IPS-20b (cell line): ENCODE measurements around the gene VOPP1.

Experiments
- H3K27ac ChIP-seq: one replicate; pipeline ENCODE4 v1.5.1; 2013; ENCODE audit warnings: low read length
- H3K27me3 ChIP-seq: 2 replicates; pipeline ENCODE4 v1.6.1; 2013; ENCODE audit warnings: mild to moderate bottlenecking, low read length, inconsistent platforms; ENCODE audit not compliant: insufficient read depth
- H3K36me3 ChIP-seq: 2 replicates; pipeline ENCODE4 v1.6.1; 2013; ENCODE audit warnings: low read depth, mild to moderate bottlenecking, inconsistent platforms, low read length, moderate library complexity; ENCODE audit not compliant: insufficient read depth
- H3K4me1 ChIP-seq: 2 replicates; pipeline ENCODE4 v1.6.1; 2013; ENCODE audit warnings: mild to moderate bottlenecking, control low read depth, inconsistent platforms, low read length, moderate library complexity; ENCODE audit not compliant: insufficient read depth
- H3K4me3 ChIP-seq: 2 replicates; pipeline ENCODE4 v1.5.1; 2013; ENCODE audit warnings: mild to moderate bottlenecking, low read length, inconsistent platforms
- H3K9ac ChIP-seq: 2 replicates; pipeline ENCODE4 v1.6.1; 2013; ENCODE audit warnings: low read depth, mild to moderate bottlenecking, inconsistent platforms, low read length, moderate library complexity
- H3K9me3 ChIP-seq: 2 replicates; pipeline ENCODE4 v1.6.1; 2013; ENCODE audit warnings: mild to moderate bottlenecking, low read depth, low read length, inconsistent platforms; ENCODE audit not compliant: insufficient read depth

Gene VOPP1

DNA sequence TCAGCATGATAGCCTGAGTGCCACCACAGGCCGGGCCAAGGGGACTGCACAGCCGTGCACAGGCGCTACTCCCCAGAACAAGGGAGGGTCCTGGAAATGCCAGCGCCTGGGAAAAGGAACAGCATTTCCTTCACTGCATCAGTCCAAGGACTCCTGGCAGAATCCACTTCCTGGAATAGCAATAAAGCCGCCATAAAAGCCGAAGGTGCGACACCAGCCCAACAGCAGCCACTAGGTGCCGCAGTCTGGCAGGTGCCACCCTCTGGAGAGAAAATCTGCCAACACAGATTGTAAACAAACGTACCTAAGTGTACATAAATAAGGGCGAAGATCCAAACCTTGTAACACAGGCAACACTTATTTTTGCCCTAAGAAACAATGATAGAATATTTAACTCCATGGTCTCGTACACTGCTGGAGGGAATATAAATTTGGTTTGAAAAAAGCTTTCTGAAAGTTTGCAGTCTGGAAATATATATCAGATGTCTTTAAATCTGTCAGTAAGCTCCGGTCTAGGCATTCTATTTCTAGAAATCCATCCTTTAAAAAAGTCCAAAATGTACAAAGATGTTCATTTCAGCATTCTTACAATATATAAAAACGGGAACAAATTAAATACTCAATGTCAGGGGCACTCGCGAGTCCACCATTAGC is 22.2 kb downstream of the VOPP1 start:
- Histone ChIP-seq H3K9ac (no peak overlapping the region), H3K4me3 (no peak overlapping the region), H3K36me3 (no peaks in the 10 kb centered on the region), H3K27ac (no peak overlapping the region), H3K4me1 (peaks cover 48% of the 10 kb centered on the region), H3K9me3 (no peaks in the 10 kb centered on the region), H3K27me3 (no peaks in the 10 kb centered on the region)

DNA sequence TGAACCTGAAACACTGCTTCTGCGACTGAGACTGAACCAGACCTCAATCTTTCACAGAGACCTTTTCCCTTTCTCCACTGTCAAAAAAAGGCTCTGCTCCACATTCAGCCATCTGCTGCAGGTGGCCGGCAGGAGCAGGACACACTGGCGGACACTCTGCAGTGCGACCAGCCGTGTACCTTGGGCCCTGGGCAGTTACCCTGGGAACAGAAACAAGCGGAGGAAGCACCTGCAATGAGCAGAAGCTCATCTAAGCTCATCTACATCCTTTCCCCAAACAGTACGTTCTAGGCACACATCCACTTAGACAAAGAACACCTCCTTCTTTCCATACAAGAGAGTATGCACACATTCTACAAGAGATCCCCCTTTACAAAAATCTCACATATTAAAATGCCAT is 22.8 kb downstream of the VOPP1 start:
- Histone ChIP-seq H3K36me3 (no peaks in the 10 kb centered on the region), H3K27ac (no peak overlapping the region), H3K27me3 (no peaks in the 10 kb centered on the region), H3K4me1 (peaks cover 42% of the 10 kb centered on the region), H3K9ac (no peak overlapping the region), H3K9me3 (no peaks in the 10 kb centered on the region), H3K4me3 (no peak overlapping the region)

DNA sequence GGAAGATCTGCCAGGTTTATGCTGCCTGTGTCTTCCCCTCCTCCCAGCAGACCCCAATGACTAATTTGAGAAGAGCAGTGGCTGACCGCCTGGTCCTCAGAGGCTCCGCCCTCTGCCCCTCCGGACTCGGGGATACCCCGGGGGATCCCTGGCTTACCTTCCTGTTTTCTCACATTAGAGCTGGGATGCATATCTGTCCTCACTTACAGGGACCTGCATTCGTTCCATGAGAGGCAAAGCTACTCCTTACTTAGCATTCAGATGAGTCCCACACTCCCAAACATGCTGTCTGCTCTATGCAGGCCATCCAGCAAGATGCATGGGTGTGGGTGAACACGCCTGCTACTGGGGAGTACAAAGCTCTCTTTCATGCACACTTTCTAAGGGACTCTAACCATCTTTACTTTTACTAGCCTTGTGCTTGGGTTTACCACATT is 24.0 kb downstream of the VOPP1 start:
- no peaks in the 10 kb centered on the region for H3K9me3 ChIP-seq
- H3K36me3 ChIP-seq, result no peaks in the 10 kb centered on the region
- H3K27me3 ChIP-seq, result no peaks in the 10 kb centered on the region
- no peak overlapping the region for H3K9ac ChIP-seq
- no peak overlapping the region for H3K4me3 ChIP-seq
- no peak overlapping the region for H3K27ac ChIP-seq
- H3K4me1 ChIP-seq, result peaks cover 32% of the 10 kb centered on the region

DNA sequence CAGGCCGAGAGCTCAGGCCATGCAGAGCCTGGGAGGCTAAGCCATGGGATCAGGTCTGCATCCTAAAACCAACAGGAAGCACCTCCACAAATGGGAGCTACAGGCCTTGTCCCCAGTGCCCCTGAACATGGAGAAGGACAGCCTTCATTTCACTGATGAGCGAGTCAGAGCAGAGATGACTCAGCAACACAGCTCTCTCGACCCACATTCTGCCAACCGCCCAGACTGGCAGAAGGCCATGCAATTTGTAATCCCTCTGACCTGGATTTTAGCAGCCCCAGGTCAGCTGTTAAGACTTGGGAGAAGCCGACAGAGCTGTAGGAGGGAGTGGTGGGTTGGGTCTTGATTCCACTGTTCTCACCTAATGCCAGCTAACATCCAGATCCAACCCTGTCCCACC is 25.5 kb downstream of the VOPP1 start:
- Histone ChIP-seq H3K27ac (no peak overlapping the region), H3K4me3 (no peak overlapping the region), H3K9me3 (no peaks in the 10 kb centered on the region), H3K36me3 (no peaks in the 10 kb centered on the region), H3K4me1 (peaks cover 32% of the 10 kb centered on the region), H3K27me3 (no peaks in the 10 kb centered on the region), H3K9ac (no peak overlapping the region)

DNA sequence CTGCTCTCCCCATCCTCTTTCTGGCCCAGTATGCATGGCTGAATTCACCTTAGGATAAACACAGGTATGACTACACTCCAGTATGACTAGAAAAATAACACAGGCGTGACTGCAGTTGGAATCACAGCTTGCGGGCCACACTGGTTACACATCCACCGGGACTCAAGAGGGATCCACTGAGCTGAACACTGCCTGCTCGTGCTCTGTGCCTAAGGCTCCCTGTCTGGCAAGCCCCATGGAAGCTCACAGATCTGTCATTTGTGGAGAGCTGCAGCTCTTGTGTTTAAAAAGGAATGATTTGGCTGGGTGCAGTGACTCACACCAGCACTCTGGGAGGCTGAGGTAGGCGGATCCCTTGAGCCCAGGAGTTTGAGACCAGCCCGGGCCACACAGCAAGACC is 26.8 kb downstream of the VOPP1 start:
- no peak overlapping the region for H3K9ac ChIP-seq
- no peaks in the 10 kb centered on the region for H3K36me3 ChIP-seq
- H3K4me1 ChIP-seq, result peaks cover 43% of the 10 kb centered on the region
- H3K4me3 ChIP-seq, result no peak overlapping the region
- H3K27ac ChIP-seq, result no peak overlapping the region
- no peaks in the 10 kb centered on the region for H3K9me3 ChIP-seq
- H3K27me3 ChIP-seq, result no peaks in the 10 kb centered on the region

DNA sequence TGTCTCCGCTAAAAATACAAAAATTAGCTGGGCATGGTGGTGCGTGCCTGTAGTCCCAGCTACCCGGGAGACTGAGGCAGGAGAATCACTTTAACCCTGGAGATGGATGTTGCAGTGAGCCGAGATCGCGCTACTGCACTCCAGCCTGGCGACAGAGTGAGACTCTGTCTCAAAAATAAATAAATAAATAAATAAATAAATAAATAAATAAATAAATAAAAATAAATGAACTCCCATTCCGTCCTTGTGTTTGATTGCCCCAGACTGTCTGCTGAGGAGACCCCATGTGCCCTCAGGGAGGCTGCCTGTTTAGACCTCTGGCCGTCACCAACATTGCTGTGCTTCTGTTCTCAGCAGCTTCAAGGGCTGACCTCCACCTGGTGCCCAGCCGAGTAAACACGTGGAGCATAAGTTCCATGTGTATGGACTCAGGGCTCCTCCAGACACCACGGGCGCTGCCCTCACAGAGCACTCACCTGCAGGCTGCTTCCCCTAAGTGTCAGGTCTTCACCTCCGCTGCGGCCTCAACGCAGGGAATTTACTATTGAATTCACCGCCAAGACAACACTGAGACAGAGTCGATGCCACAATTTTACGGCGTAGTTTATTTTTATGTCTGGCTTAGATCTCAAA is 32.0 kb downstream of the VOPP1 start:
- Histone ChIP-seq H3K4me1 (peaks cover 38% of the 10 kb centered on the region), H3K27ac (no peak overlapping the region), H3K9ac (no peak overlapping the region), H3K36me3 (no peaks in the 10 kb centered on the region), H3K4me3 (no peak overlapping the region), H3K27me3 (no peaks in the 10 kb centered on the region), H3K9me3 (no peaks in the 10 kb centered on the region)

DNA sequence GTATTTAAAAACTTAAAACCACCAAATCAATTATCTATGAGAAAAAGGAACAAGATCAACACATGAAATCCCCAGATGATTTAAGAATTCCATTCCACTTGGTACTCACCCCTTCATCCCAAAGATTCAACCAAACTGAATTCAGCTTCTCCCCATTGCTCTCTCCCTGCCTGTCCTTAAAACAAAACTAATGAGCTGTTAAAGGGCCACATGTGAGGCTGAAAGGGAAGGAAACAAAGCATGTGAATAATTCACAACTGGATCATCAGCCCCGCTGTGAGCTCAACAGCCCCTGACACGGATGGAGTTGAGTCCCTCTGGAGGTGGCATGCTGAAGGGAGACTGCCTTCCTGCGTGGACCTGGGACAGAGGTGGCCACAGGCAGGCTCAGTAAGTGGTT is 32.9 kb downstream of the VOPP1 start:
- Histone ChIP-seq H3K27ac (no peak overlapping the region), H3K4me3 (peak overlapping the region; percentile 12; the same call in 1 of the 2 replicates), H3K36me3 (no peaks in the 10 kb centered on the region), H3K4me1 (peaks cover 35% of the 10 kb centered on the region), H3K9ac (no peak overlapping the region), H3K9me3 (no peaks in the 10 kb centered on the region), H3K27me3 (no peaks in the 10 kb centered on the region)

DNA sequence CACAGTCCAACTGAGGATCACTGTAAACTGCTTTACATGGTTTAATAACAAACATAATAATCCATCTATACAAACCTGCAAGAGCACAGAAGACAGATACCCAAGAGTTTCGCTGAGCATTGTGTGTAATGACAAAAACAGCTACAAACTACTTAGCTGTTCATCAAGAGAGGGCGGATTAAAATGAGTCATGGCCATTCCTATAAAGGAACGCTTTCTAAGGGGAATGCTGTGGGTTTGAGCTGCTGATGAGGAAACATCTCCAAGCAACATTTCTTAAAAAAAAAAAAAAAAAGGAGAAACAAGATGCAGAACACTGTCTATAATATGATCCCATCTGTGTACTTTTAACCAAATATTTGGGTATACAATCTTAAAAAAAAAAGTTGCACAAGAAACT is 33.8 kb downstream of the VOPP1 start:
- H3K27ac ChIP-seq, result no peak overlapping the region
- no peaks in the 10 kb centered on the region for H3K36me3 ChIP-seq
- H3K4me3 ChIP-seq, result no peak overlapping the region
- H3K9me3 ChIP-seq, result no peaks in the 10 kb centered on the region
- no peaks in the 10 kb centered on the region for H3K27me3 ChIP-seq
- H3K4me1 ChIP-seq, result peaks cover 36% of the 10 kb centered on the region
- H3K9ac ChIP-seq, result no peak overlapping the region

DNA sequence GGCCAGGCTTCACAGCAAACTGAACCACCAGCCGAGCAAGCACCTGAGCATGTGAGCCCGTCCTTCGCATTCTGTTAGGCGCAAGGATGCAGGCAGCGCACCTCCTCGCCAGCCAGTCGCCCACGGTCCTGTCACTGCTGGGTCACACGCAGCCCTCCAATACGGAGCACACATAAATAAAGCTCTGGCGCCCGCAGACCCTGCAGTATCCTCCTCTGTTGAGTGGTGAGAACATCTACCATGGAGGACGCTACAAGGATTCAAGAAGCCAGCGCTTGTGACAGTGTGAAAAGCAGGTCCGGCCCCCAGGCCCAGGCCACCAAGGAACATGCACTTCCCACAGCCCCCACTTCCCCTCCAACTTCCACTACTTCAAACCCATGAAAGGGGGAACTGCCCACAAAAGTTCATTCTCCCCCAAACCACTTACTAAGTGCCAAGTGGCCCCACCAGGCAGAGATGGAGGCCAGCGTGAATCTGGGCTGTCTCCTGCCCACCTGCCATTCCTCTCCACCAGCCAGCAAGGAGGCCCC is 34.8 kb downstream of the VOPP1 start:
- Histone ChIP-seq H3K27me3 (no peaks in the 10 kb centered on the region), H3K36me3 (no peaks in the 10 kb centered on the region), H3K27ac (no peak overlapping the region), H3K9ac (no peak overlapping the region), H3K4me1 (peaks cover 46% of the 10 kb centered on the region), H3K4me3 (no peak overlapping the region), H3K9me3 (no peaks in the 10 kb centered on the region)

DNA sequence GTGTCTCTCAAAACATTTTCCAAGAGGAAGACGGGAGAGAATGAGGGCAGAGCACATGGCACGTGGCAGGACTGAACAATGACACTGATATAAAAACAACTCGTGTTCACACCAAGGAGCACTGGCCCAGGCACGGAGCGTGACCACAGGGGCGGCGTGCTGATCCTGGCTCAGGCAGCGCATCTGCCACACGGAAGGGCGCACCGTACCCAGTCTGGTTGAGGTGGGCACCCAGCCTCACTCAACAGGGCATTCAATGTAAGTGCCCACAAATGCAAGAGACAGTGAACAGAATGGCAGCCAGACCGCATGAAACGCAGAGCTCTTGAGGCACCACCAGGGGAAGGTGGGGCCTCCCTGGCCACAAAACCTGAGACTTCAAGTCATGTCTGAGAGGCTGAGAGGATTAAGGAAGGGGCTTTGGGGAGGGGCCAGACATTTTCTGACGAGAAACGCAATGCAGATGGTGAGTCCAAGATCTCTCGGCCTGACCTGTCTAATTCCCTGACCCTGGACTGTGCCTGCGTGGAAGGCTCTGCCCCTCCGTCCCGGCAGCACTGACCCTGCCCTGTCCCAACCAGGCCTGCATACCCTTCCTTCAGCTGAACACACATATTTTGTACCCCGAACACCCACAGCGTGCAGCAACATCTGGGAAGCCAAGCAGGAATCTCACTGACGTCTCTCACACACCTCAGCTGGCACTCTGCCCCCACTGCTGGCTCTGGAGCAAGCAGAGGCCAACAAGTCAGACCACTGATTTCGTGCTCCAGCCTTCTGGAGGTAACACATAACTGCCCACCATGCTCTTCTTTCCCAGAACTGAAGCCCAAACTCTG is 35.5 kb downstream of the VOPP1 start:
- Histone ChIP-seq H3K27me3 (no peaks in the 10 kb centered on the region), H3K4me3 (no peak overlapping the region), H3K36me3 (no peaks in the 10 kb centered on the region), H3K4me1 (peaks cover 51% of the 10 kb centered on the region), H3K27ac (no peak overlapping the region), H3K9me3 (no peaks in the 10 kb centered on the region), H3K9ac (no peak overlapping the region)

DNA sequence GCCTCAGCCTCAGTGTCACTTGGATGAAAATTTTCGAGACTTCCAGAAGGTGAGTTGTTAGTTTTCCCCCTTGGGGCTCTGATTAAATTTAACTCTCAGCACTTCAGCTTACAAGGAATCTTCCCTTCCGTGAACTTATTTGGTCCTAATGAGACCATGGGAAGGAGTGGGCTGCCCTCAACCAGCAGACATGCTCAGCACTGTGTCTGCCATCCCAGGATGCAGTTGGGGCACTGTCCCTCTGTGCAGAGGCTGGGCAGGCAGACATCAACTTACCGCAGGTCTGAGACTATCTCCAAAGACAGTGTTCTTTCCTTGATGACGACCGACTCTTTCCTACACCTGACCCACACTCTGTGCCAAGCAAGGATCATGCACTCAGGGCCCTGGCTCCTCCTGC is 36.7 kb downstream of the VOPP1 start:
- Histone ChIP-seq H3K4me1 (peaks cover 47% of the 10 kb centered on the region), H3K27ac (no peak overlapping the region), H3K9me3 (no peaks in the 10 kb centered on the region), H3K27me3 (no peaks in the 10 kb centered on the region), H3K4me3 (no peak overlapping the region), H3K36me3 (no peaks in the 10 kb centered on the region), H3K9ac (no peak overlapping the region)
